Central memory CD8-positive, alpha-beta T cell (primary cell): ENCODE measurements around the gene DBF4B.
"Not testable (repeated sequence)": the region's sequence is repeated elsewhere in the genome, so short reads cannot be mapped to it uniquely, and the experiment has no call there.

Experiments
- ATAC-seq: fragments of 150-1000 bp; cut with Tn5 transposase; replicated peaks from 2 replicates; pipeline ENCODE4 v1.10.0; 2022; ENCODE audit warnings: mild to moderate bottlenecking, moderate FRiP score, moderate number of reproducible peaks; ENCODE audit not compliant: poor library complexity, severe bottlenecking; ENCODE audit errors: extremely low read depth
- DNase-seq, 2 donors: peaks; one replicate each; pipeline ENCODE4 v3.0.0; 2021; ENCODE audit warnings: low spot score in 2 of 2
- H3K27ac Mint-ChIP-seq: one replicate; pipeline ENCODE4 v1.8.0; 2022; ENCODE audit warnings: low read depth, mild to moderate bottlenecking, moderate library complexity, mixed read lengths
- H3K27me3 Mint-ChIP-seq: one replicate; pipeline ENCODE4 v1.8.0; 2022; ENCODE audit warnings: mixed read lengths
- H3K36me3 Mint-ChIP-seq: one replicate; pipeline ENCODE4 v1.8.0; 2022; ENCODE audit warnings: mild to moderate bottlenecking, moderate library complexity, mixed read lengths; ENCODE audit not compliant: insufficient read depth
- H3K4me1 Mint-ChIP-seq: one replicate; pipeline ENCODE4 v1.8.0; 2022; ENCODE audit warnings: mixed read lengths
- H3K4me3 Mint-ChIP-seq: one replicate; pipeline ENCODE4 v1.8.0; 2022; ENCODE audit warnings: mild to moderate bottlenecking, moderate library complexity, mixed read lengths
- H3K9me3 Mint-ChIP-seq: one replicate; pipeline ENCODE4 v1.8.0; 2022; ENCODE audit warnings: mixed read lengths

DBF4B gene

DNA sequence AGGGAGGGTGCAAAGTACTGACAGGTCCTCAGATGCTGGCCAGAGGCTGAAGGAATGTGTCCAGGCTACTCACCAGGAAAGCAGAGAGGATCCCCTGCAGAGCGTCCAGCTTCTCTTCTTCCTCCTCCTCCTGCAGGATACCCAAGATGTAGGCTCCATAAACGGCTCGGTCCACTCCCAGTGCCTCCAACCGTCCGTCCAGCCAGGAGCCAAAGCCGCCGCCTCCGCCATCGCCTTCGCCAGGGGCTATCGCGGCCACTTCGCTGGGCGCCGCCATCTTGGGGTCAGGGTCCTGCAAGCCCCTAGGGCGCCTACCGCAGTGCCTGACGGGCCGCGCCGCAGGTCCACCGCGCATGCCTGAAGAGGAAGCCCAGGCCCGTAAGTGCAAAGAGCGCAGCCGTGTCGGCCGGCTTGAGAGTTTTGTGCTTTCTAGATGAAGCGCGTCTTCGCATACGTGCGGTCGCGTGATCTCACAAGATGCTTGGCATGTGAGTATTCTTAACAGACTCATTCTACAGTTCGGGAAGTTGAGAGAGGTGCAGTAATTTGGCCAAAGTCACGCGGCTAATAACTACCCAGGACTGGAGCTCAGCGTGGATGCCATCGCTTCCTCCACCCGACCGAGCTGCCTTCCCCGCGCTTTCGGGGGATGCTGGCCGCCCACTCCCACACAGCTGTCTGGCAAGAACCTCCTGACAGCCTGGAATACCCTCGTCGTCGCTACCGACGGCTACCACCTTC lies 18.8 kb upstream of the DBF4B start, which contains the start of gene CCDC43:
TSS of gene CCDC43 (minus strand) at position 300 of the 741 bp plus-strand sequence. CDS start at position 277, 23 bp downstream.
- peak; percentile 98 for ATAC-seq
- peak; percentile 88 to 89 for DNase-seq
- Mint-ChIP-seq H3K4me3 (peak within 1 kb of the TSS; percentile 99), H3K27me3 (no peaks in the 10 kb centered on the region), H3K27ac (peak within 1 kb of the TSS; percentile 96), H3K36me3 (peaks cover 11% of the 10 kb centered on the region), H3K4me1 (peaks cover 24% of the 10 kb centered on the region), H3K9me3 (no peaks in the 10 kb centered on the region)

- H3K27me3 Mint-ChIP-seq, DNase-seq, ATAC-seq, H3K36me3 Mint-ChIP-seq, H3K9me3 Mint-ChIP-seq, H3K27ac Mint-ChIP-seq: not testable (repeated sequence)
- Mint-ChIP-seq H3K4me1 (peaks cover 24% of the 10 kb centered on the region), H3K4me3 (peak overlapping the region; percentile 99)
These were observed 17.6 kb upstream of the DBF4B start for GRCh38 chr17:44690746-44691306.

GRCh38 chr17:44693609-44694008 lies 14.9 kb upstream of the DBF4B start:
- Mint-ChIP-seq H3K27ac (no peak overlapping the region), H3K9me3 (no peaks in the 10 kb centered on the region), H3K36me3 (peaks cover 6% of the 10 kb centered on the region), H3K4me3 (no peak overlapping the region), H3K4me1 (peaks cover 18% of the 10 kb centered on the region), H3K27me3 (no peaks in the 10 kb centered on the region)
- no peak for DNase-seq
- no peak for ATAC-seq

GRCh38 chr17:44700288-44700687 lies 8.2 kb upstream of the DBF4B start:
- not testable (repeated sequence) for H3K4me1 Mint-ChIP-seq, H3K4me3 Mint-ChIP-seq, DNase-seq, H3K9me3 Mint-ChIP-seq, H3K27me3 Mint-ChIP-seq, ATAC-seq, H3K36me3 Mint-ChIP-seq, H3K27ac Mint-ChIP-seq

- H3K36me3 Mint-ChIP-seq, result no peaks in the 10 kb centered on the region
- DNase-seq (no peak), ATAC-seq (no peak)
- H3K4me3 Mint-ChIP-seq, result no peak overlapping the region
- H3K9me3 Mint-ChIP-seq, result no peaks in the 10 kb centered on the region
- H3K27ac Mint-ChIP-seq, result no peak overlapping the region
- no peaks in the 10 kb centered on the region for H3K4me1 Mint-ChIP-seq
- H3K27me3 Mint-ChIP-seq, result no peaks in the 10 kb centered on the region
These were observed 587 bp upstream of the DBF4B start for GRCh38 chr17:44707755-44708400.

- no peak for DNase-seq
- no peaks in the 10 kb centered on the region for H3K27me3 Mint-ChIP-seq
These were observed 11.0 kb downstream of the DBF4B start for GRCh38 chr17:44719444-44719843.

DNA sequence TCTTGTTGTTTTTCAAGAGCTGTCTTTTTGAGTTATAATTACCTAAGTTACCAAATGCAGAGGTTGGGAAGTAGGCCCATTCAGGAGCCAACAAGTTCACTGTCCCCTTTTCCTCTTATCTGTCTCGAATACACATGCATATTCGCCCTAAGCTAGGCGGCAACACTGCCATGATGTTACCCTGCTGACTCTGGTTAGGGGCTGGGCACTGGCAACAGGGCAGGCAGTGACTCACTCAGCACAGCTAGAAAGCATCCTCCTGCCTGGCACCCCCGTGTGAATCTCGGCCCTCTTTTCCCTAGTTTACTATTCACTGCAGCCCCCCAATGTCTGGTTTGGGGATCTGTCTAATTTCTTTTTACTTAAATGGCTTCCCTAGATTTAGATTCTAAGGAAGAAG lies 13.8 kb downstream of the DBF4B start:
- Mint-ChIP-seq H3K27me3 (no peaks in the 10 kb centered on the region), H3K27ac (no peak overlapping the region), H3K36me3 (peaks cover 5% of the 10 kb centered on the region), H3K4me3 (no peak overlapping the region), H3K9me3 (no peaks in the 10 kb centered on the region), H3K4me1 (no peaks in the 10 kb centered on the region)
- DNase-seq, result no peak
- ATAC-seq, result no peak

More at GRCh38 chr17:44719444-44719843, 11.0 kb downstream of the DBF4B start:
- no peaks in the 10 kb centered on the region for H3K9me3 Mint-ChIP-seq
- no peak overlapping the region for H3K27ac Mint-ChIP-seq
- H3K36me3 Mint-ChIP-seq, result peaks cover 4% of the 10 kb centered on the region
- H3K4me1 Mint-ChIP-seq, result no peaks in the 10 kb centered on the region
- no peak overlapping the region for H3K4me3 Mint-ChIP-seq
- ATAC-seq, result no peak

DNA sequence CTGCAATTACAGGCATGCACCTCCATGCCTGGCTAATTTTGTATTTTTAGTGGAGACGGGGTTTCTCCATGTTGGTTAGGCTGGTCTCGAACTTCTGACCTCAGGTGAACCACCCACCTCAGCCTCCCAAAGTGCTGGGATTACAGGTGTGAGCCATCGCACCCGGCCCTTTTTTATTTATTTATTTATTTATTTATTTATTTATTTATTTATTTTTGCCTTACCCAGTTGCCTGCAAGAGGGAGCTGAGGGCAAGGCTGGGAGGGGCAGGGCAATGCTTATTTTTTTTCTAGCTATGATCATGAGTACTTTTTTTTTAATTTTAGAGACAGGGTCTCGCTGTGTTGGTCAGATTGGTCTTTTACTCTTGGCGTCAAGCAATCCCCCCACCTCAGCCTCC lies 17.7 kb downstream of the DBF4B start:
- not testable (repeated sequence) for H3K9me3 Mint-ChIP-seq

GRCh38 chr17:44733753-44734152 lies 25.3 kb downstream of the DBF4B start:
- ATAC-seq, result no peak
- Mint-ChIP-seq H3K27ac (peak overlapping the region; percentile 36), H3K9me3 (no peaks in the 10 kb centered on the region), H3K27me3 (no peaks in the 10 kb centered on the region), H3K4me3 (no peak overlapping the region), H3K4me1 (no peaks in the 10 kb centered on the region), H3K36me3 (peaks cover 6% of the 10 kb centered on the region)
- no peak for DNase-seq

More for the DNA sequence above, 17.7 kb downstream of the DBF4B start:
- H3K4me3 Mint-ChIP-seq, DNase-seq, H3K27me3 Mint-ChIP-seq, ATAC-seq, H3K27ac Mint-ChIP-seq, H3K4me1 Mint-ChIP-seq, H3K36me3 Mint-ChIP-seq: not testable (repeated sequence)

- Mint-ChIP-seq H3K27me3 (no peaks in the 10 kb centered on the region), H3K27ac (peak overlapping the region; percentile 36), H3K4me3 (no peak overlapping the region), H3K36me3 (peaks cover 5% of the 10 kb centered on the region), H3K9me3 (no peaks in the 10 kb centered on the region), H3K4me1 (no peaks in the 10 kb centered on the region)
- ATAC-seq (no peak), DNase-seq (no peak)
These were observed 25.8 kb downstream of the DBF4B start for GRCh38 chr17:44734272-44734671.

- peaks cover 2% of the 10 kb centered on the region for H3K36me3 Mint-ChIP-seq
- ATAC-seq (no peak), DNase-seq (no peak)
- no peaks in the 10 kb centered on the region for H3K4me1 Mint-ChIP-seq
- H3K4me3 Mint-ChIP-seq, result no peak overlapping the region
- no peaks in the 10 kb centered on the region for H3K27me3 Mint-ChIP-seq
- H3K9me3 Mint-ChIP-seq, result no peaks in the 10 kb centered on the region
- no peak overlapping the region for H3K27ac Mint-ChIP-seq
These were observed 28.2 kb downstream of the DBF4B start for GRCh38 chr17:44736551-44737240.

DNA sequence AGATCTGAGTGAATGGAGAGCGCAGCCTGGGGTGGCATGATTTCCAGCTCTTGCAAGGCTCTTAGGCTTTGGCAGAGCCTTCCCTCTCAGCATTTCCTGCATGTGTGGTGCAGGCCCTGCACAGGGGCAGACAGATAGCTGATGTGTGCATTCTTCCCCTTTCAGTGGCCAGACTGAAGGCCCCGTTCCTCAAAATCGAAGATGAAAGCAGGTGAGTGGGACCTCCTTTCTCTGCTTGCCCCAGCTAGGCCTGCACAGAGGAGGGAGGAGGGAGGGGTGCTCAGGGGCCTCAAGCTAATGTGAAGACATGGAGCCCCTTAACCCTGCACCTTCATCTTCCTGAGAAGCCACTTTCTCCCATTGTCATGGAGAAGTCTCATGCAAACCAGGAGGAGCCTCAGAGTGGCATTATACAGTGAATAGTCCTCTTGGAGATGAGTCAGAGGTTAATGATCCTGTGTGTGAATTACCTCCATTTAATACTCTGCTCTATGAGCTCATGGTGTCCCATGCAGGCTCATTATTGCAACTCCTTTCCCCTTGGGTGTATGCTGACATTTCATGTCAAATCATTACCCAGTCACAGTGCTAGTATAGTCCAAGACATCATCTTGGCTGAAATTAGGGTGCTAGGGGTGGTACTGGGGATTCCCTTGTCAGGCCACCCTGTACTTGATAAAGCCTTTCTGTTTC lies 29.9 kb downstream of the DBF4B start:
- no peak for ATAC-seq
- no peak for DNase-seq
- H3K4me1 Mint-ChIP-seq, result no peaks in the 10 kb centered on the region
- no peak overlapping the region for H3K4me3 Mint-ChIP-seq
- H3K27me3 Mint-ChIP-seq, result no peaks in the 10 kb centered on the region
- H3K27ac Mint-ChIP-seq, result no peak overlapping the region
- no peaks in the 10 kb centered on the region for H3K9me3 Mint-ChIP-seq
- peaks cover 4% of the 10 kb centered on the region for H3K36me3 Mint-ChIP-seq
